ENCODE data around the gene DNAI1. TPM values are rescaled to one million over a fixed set of nuclear protein-coding genes. Genes with fewer than 3 reads are reported as not detected.

DNAI1 gene
- total and polyA plus RNA-seq, 2 of the 4 experiments (the other 2 are of a cell fraction): not detected

- intact Hi-C loops (cut with micrococcal nuclease) (no loop called here), dilution Hi-C loops (cut with HindIII; ENCODE audit: low sequenced_read_pairs, unreplicated experiment) (no loop called here), in situ Hi-C loops (cut with MboI; ENCODE audit: low sequenced_read_pairs) (no loop called here)
- ATAC-seq (ENCODE audit: low read depth) (no peak), DNase-seq (no peak)
- H4K20me1 ChIP-seq (ENCODE audit: insufficient read depth, low read length): peaks cover 5% of the 10 kb centered on the region
- H3K9me1 ChIP-seq (ENCODE audit: insufficient read depth, low read length): no peaks in the 10 kb centered on the region
- no peak overlapping the region for H3K27ac ChIP-seq (ENCODE audit: insufficient read depth, low read length)
- H3K23ac ChIP-seq (ENCODE audit: low read depth, low read length): no peak overlapping the region
- H3K56ac ChIP-seq (ENCODE audit: extremely low read depth, insufficient read depth, low read length): no peak overlapping the region
- no peak overlapping the region for H4K91ac ChIP-seq (ENCODE audit: insufficient read depth, low read depth, low read length)
- no peaks in the 10 kb centered on the region for H3K79me1 ChIP-seq (ENCODE audit: low read depth in 1 of 2, low read length in 2 of 2)
- H3K4me1 ChIP-seq (ENCODE audit: control insufficient read depth, insufficient read depth, low read length): no peaks in the 10 kb centered on the region
- H2AFZ ChIP-seq (replicated peaks; ENCODE audit: low read length, poor library complexity): no peak overlapping the region
- H2BK120ac ChIP-seq (ENCODE audit: low read depth, low read length): no peak overlapping the region
- H4K5ac ChIP-seq (ENCODE audit: low read depth, low read length): no peak overlapping the region
- no peak overlapping the region for H2AK9ac ChIP-seq (replicated peaks; ENCODE audit: low read depth, low read length, poor library complexity)
- no peak overlapping the region for H2BK20ac ChIP-seq (ENCODE audit: low read depth, low read length)
- ChIA-PET POLR2A (ENCODE audit: unreplicated experiment) (no interaction called here), CTCF (no interaction called here)
- no TSS peak for BruUV-seq (replicated peaks)
- H3K36me3 ChIP-seq (ENCODE audit: control insufficient read depth, insufficient read depth, low read length): no peaks in the 10 kb centered on the region
- peaks cover 62% of the 10 kb centered on the region for H3K27me3 ChIP-seq (ENCODE audit: control insufficient read depth, insufficient read depth, low read length)
- H3K4me3 ChIP-seq (ENCODE audit: insufficient read depth, low read depth, low read length): no peak overlapping the region
- WGBS, 2 experiments (ENCODE audit: extremely low coverage in 2 of 2, insufficient read length in 1 of 2): no CpG with 5 or more reads among the region's 6 CpGs
- H3K14ac ChIP-seq (replicated peaks; ENCODE audit: low read depth, low read length): no peak overlapping the region
- H2AK5ac ChIP-seq (ENCODE audit: low read depth, low read length): no peak overlapping the region
- H2BK15ac ChIP-seq (ENCODE audit: low read depth, low read length): no peak overlapping the region
- TF ChIP-seq RAD21 (IDR thresholded peaks at IDR 0.05; ENCODE audit: low read length) (no peak), MXI1 (IDR thresholded peaks at IDR 0.05; ENCODE audit: borderline replicate concordance, low read depth, low read length) (no peak), SMC3 (IDR thresholded peaks at IDR 0.05; ENCODE audit: low read depth, low read length) (no peak)
- H3K18ac ChIP-seq (ENCODE audit: low read depth, low read length): no peak overlapping the region
- H3K9me3 ChIP-seq (ENCODE audit: control insufficient read depth, insufficient read depth, low read length): no peaks in the 10 kb centered on the region
- no peak overlapping the region for H3K4me2 ChIP-seq (ENCODE audit: low read depth, low read length)
- H3K4ac ChIP-seq (ENCODE audit: low read depth, low read length): no peak overlapping the region
- H2BK5ac ChIP-seq (ENCODE audit: low read depth, low read length, poor library complexity, severe bottlenecking): no peak overlapping the region
- no peak overlapping the region for H3K9ac ChIP-seq (ENCODE audit: low read depth, low read length)
- no peak overlapping the region for H4K8ac ChIP-seq (ENCODE audit: low read depth in 2 of 2, low read length in 2 of 2)
Measured at GRCh38 chr9:34520096-34520495, 61.5 kb downstream of the DNAI1 start.

All from IMR-90 (cell line).